ENCODE data around the gene ARHGEF10L. TPM values are rescaled to one million over a fixed set of nuclear protein-coding genes. Genes with fewer than 3 reads are reported as not detected.

Gene ARHGEF10L
- total RNA-seq, 1 experiment from 2014 or later, result 3.3 TPM

GRCh38 chr1:17564458-17565393 is 25.2 kb downstream of the ARHGEF10L start:
- H3K27ac ChIP-seq (ENCODE audit: low read depth, low read length, poor library complexity, severe bottlenecking), result no peak overlapping the region
- no peaks in the 10 kb centered on the region for H3K9me3 ChIP-seq (ENCODE audit: low read depth, low read length, poor library complexity, severe bottlenecking)
- H3K27me3 ChIP-seq (replicated peaks; ENCODE audit: insufficient read depth, low read depth, low read length, poor library complexity), result no peaks in the 10 kb centered on the region
- H3K4me3 ChIP-seq (ENCODE audit: low read depth, low read length, poor library complexity, severe bottlenecking), result no peak overlapping the region
- H3K4me1 ChIP-seq (ENCODE audit: insufficient read depth, low read length, poor library complexity, severe bottlenecking), result no peaks in the 10 kb centered on the region
- no peak for DNase-seq (ENCODE audit: low spot score)
- BruUV-seq (replicated peaks), result no TSS peak
- ChIA-PET POLR2A (ENCODE audit: low non-redundant PET) (no interaction called here), CTCF (no interaction called here)
- intact Hi-C loops (cut with micrococcal nuclease; ENCODE audit: unreplicated experiment), result no loop called here
- no peaks in the 10 kb centered on the region for H3K36me3 ChIP-seq (ENCODE audit: insufficient read depth, low read length, poor library complexity, severe bottlenecking)
- no peak for TF ChIP-seq EZH2 (IDR thresholded peaks at IDR 0.05; ENCODE audit: borderline replicate concordance, low read depth, low read length, poor library complexity, severe bottlenecking)
- TF ChIP-seq CTCF (conservative IDR thresholded peaks at IDR 0.05; ENCODE audit: low read depth, low read length), result no peak

- ChIA-PET CTCF (no interaction called here), POLR2A (ENCODE audit: low non-redundant PET) (no interaction called here)
- no peak for DNase-seq (ENCODE audit: low spot score)
- no peaks in the 10 kb centered on the region for H3K27me3 ChIP-seq (replicated peaks; ENCODE audit: insufficient read depth, low read depth, low read length, poor library complexity)
- H3K4me3 ChIP-seq (ENCODE audit: low read depth, low read length, poor library complexity, severe bottlenecking), result no peak overlapping the region
- H3K36me3 ChIP-seq (ENCODE audit: insufficient read depth, low read length, poor library complexity, severe bottlenecking), result no peaks in the 10 kb centered on the region
- H3K27ac ChIP-seq (ENCODE audit: low read depth, low read length, poor library complexity, severe bottlenecking), result no peak overlapping the region
- no peak for TF ChIP-seq CTCF (conservative IDR thresholded peaks at IDR 0.05; ENCODE audit: low read depth, low read length)
- no peak for TF ChIP-seq EZH2 (IDR thresholded peaks at IDR 0.05; ENCODE audit: borderline replicate concordance, low read depth, low read length, poor library complexity, severe bottlenecking)
- no peaks in the 10 kb centered on the region for H3K4me1 ChIP-seq (ENCODE audit: insufficient read depth, low read length, poor library complexity, severe bottlenecking)
- BruUV-seq (replicated peaks), result no TSS peak
- no peaks in the 10 kb centered on the region for H3K9me3 ChIP-seq (ENCODE audit: low read depth, low read length, poor library complexity, severe bottlenecking)
- intact Hi-C loops (cut with micrococcal nuclease; ENCODE audit: unreplicated experiment), result no loop called here
These were observed 26.2 kb downstream of the ARHGEF10L start for GRCh38 chr1:17565461-17566252.

DNA sequence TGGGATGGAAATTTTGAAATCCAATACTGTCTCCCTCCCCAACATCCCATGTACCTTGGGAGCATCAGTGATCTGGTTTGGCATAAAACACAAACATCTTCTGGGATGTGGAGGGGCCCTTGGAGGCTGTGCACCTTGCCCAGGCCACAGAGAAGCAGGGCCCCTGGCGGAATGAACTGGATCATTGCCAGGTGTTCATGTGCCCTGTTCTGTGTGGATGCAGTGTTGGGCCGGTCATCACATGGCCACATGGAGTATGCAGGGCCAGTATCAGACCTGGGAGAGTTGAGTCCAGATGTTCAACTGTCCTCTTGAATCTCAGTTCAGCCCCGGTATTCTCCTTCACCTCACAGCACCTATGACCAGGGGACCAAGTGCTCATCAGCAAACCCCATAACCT is 26.9 kb downstream of the ARHGEF10L start:
- Histone ChIP-seq H3K9me3 (ENCODE audit: low read depth, low read length, poor library complexity, severe bottlenecking) (no peaks in the 10 kb centered on the region), H3K36me3 (ENCODE audit: insufficient read depth, low read length, poor library complexity, severe bottlenecking) (no peaks in the 10 kb centered on the region), H3K4me1 (ENCODE audit: insufficient read depth, low read length, poor library complexity, severe bottlenecking) (no peaks in the 10 kb centered on the region), H3K27ac (ENCODE audit: low read depth, low read length, poor library complexity, severe bottlenecking) (no peak overlapping the region), H3K27me3 (replicated peaks; ENCODE audit: insufficient read depth, low read depth, low read length, poor library complexity) (no peaks in the 10 kb centered on the region), H3K4me3 (ENCODE audit: low read depth, low read length, poor library complexity, severe bottlenecking) (no peak overlapping the region)
- intact Hi-C loops (cut with micrococcal nuclease; ENCODE audit: unreplicated experiment), result no loop called here
- ChIA-PET POLR2A (ENCODE audit: low non-redundant PET) (no interaction called here), CTCF (no interaction called here)
- BruUV-seq (replicated peaks), result no TSS peak
- TF ChIP-seq EZH2 (IDR thresholded peaks at IDR 0.05; ENCODE audit: borderline replicate concordance, low read depth, low read length, poor library complexity, severe bottlenecking) (no peak), CTCF (conservative IDR thresholded peaks at IDR 0.05; ENCODE audit: low read depth, low read length) (no peak)
- no peak for DNase-seq (ENCODE audit: low spot score)
